IMR-90 (cell line): ENCODE measurements around the gene TAB2. TPM values are rescaled to one million over a fixed set of nuclear protein-coding genes. Genes with fewer than 3 reads are reported as not detected.

ENCODE experiments used
- ATAC-seq: fragments of 200-7000 bp; cut with Tn5 transposase; 2 replicates; pipeline ENCODE4 v1.9.1; 2020; ENCODE audit warnings: low read depth, mild to moderate bottlenecking, moderate library complexity
- BruUV-seq: library from RNA; stranded (reverse); fragments of 400-500 nt; replicated peaks from 2 replicates; lab custom pipeline; 2021; lab: Mats Ljungman, UMichigan
- CTCF ChIA-PET: fragments of 300-600 bp; formaldehyde crosslinking; extraction: SDS; loops from one replicate; lab custom pipeline; 2021; ENCODE audit warnings: antibody characterized with exemption; lab: Yijun Ruan, JAX
- POLR2A ChIA-PET: fragments of 300-600 bp; sonication (Branson Sonifier 250); formaldehyde crosslinking; loops from one replicate; lab custom pipeline; 2022; ENCODE audit warnings: antibody characterized with exemption; ENCODE audit not compliant: unreplicated experiment; lab: Charles Lee
- DNase-seq: peaks from one replicate; pipeline ENCODE4 v3.0.0; 2013
- H2AFZ ChIP-seq: replicated peaks from 2 replicates; pipeline ENCODE3; 2013; ENCODE audit warnings: low read length, mild to moderate bottlenecking; ENCODE audit not compliant: poor library complexity
- H2AK5ac ChIP-seq: 2 replicates; pipeline ENCODE4 v1.6.1; 2013; ENCODE audit warnings: low read depth, low read length, inconsistent platforms
- H2AK9ac ChIP-seq: replicated peaks from 2 replicates; pipeline ENCODE3; 2013; ENCODE audit warnings: mild to moderate bottlenecking, low read depth, low read length, moderate library complexity; ENCODE audit not compliant: poor library complexity
- H2BK120ac ChIP-seq: 2 replicates; pipeline ENCODE4 v1.6.1; 2013; ENCODE audit warnings: low read depth, low read length, inconsistent platforms
- H2BK15ac ChIP-seq: 3 replicates; pipeline ENCODE4 v1.6.1; 2013; ENCODE audit warnings: low read depth, low read length, inconsistent platforms
- H2BK20ac ChIP-seq: 2 replicates; pipeline ENCODE4 v1.6.1; 2013; ENCODE audit warnings: low read depth, mild to moderate bottlenecking, inconsistent platforms, low read length, moderate library complexity
- H2BK5ac ChIP-seq: 2 replicates; pipeline ENCODE4 v1.6.1; 2013; ENCODE audit warnings: mild to moderate bottlenecking, low read depth, low read length, inconsistent platforms; ENCODE audit not compliant: poor library complexity, severe bottlenecking
- H3K14ac ChIP-seq: replicated peaks from 2 replicates; pipeline ENCODE4 v1.6.1; 2013; ENCODE audit warnings: low read depth, low read length, inconsistent platforms
- H3K18ac ChIP-seq: 2 replicates; pipeline ENCODE4 v1.6.1; 2013; ENCODE audit warnings: low read depth, low read length, control low read depth
- H3K23ac ChIP-seq: 2 replicates; pipeline ENCODE4 v1.6.1; 2013; ENCODE audit warnings: low read depth, low read length, inconsistent platforms
- H3K27ac ChIP-seq: 2 replicates; pipeline ENCODE4 v1.5.1; 2013; ENCODE audit warnings: mild to moderate bottlenecking, control low read depth, low read length; ENCODE audit not compliant: insufficient read depth
- H3K27me3 ChIP-seq: 2 replicates; pipeline ENCODE4 v1.6.1; 2013; ENCODE audit warnings: low read length; ENCODE audit not compliant: control insufficient read depth, insufficient read depth
- H3K36me3 ChIP-seq: 2 replicates; pipeline ENCODE4 v1.6.1; 2013; ENCODE audit warnings: low read length, mixed read lengths; ENCODE audit not compliant: control insufficient read depth, insufficient read depth
- H3K4ac ChIP-seq: 2 replicates; pipeline ENCODE4 v1.6.1; 2013; ENCODE audit warnings: low read depth, low read length, inconsistent platforms
- H3K4me1 ChIP-seq: 2 replicates; pipeline ENCODE4 v1.6.1; 2013; ENCODE audit warnings: low read length, mixed read lengths; ENCODE audit not compliant: control insufficient read depth, insufficient read depth
- H3K4me2 ChIP-seq: 2 replicates; pipeline ENCODE4 v1.6.1; 2013; ENCODE audit warnings: low read depth, mild to moderate bottlenecking, control low read depth, low read length, moderate library complexity
- H3K4me3 ChIP-seq: 2 replicates; pipeline ENCODE4 v1.5.1; 2013; ENCODE audit warnings: low read depth, mild to moderate bottlenecking, control low read depth, low read length, moderate library complexity; ENCODE audit not compliant: insufficient read depth
- H3K56ac ChIP-seq: 2 replicates; pipeline ENCODE4 v1.6.1; 2013; ENCODE audit warnings: low read length, inconsistent platforms; ENCODE audit not compliant: insufficient read depth; ENCODE audit errors: extremely low read depth
- H3K79me1 ChIP-seq, 2 experiments: 2 replicates each; pipeline ENCODE4 v1.6.1; 2013; ENCODE audit warnings: low read length in 2 of 2, inconsistent platforms in 1 of 2, low read depth in 1 of 2
- H3K9ac ChIP-seq: 2 replicates; pipeline ENCODE4 v1.6.1; 2013; ENCODE audit warnings: low read depth, low read length, control low read depth
- H3K9me1 ChIP-seq: 2 replicates; pipeline ENCODE4 v1.6.1; 2013; ENCODE audit warnings: low read length, inconsistent platforms; ENCODE audit not compliant: insufficient read depth
- H3K9me3 ChIP-seq: 2 replicates; pipeline ENCODE4 v1.6.1; 2013; ENCODE audit warnings: low read length; ENCODE audit not compliant: control insufficient read depth, insufficient read depth
- H4K20me1 ChIP-seq: 2 replicates; pipeline ENCODE4 v1.6.1; 2013; ENCODE audit warnings: low read length, inconsistent platforms; ENCODE audit not compliant: insufficient read depth
- H4K5ac ChIP-seq: 2 replicates; pipeline ENCODE4 v1.6.1; 2013; ENCODE audit warnings: mild to moderate bottlenecking, low read depth, low read length, control low read depth
- H4K8ac ChIP-seq, 2 experiments: 2 replicates each; pipeline ENCODE4 v1.6.1; 2013; ENCODE audit warnings: low read depth in 2 of 2, low read length in 2 of 2, control low read depth in 1 of 2, inconsistent platforms in 1 of 2
- H4K91ac ChIP-seq: 2 replicates; pipeline ENCODE4 v1.6.1; 2013; ENCODE audit warnings: low read depth, low read length, inconsistent platforms; ENCODE audit not compliant: insufficient read depth
- BHLHE40 ChIP-seq: fragments of 150-350 bp; IDR thresholded peaks from 2 replicates; pipeline ENCODE4 v1.6.1; 2016; ENCODE audit warnings: mild to moderate bottlenecking, low read depth, low read length
- CHD1 ChIP-seq: IDR thresholded peaks from 2 replicates; pipeline ENCODE4 v1.6.1; 2012; ENCODE audit warnings: low read depth, low read length, improper control_type of control experiment
- CTCF ChIP-seq: conservative IDR thresholded peaks from 2 replicates; pipeline ENCODE4 v1.5.1; 2012; ENCODE audit warnings: mild to moderate bottlenecking, low read depth, low read length, improper control_type of control experiment
- ELK1 ChIP-seq: fragments of 150-350 bp; IDR thresholded peaks from 2 replicates; pipeline ENCODE4 v1.6.1; 2016; ENCODE audit warnings: low read depth, mild to moderate bottlenecking, low read length, moderate library complexity, borderline replicate concordance
- MXI1 ChIP-seq: IDR thresholded peaks from 2 replicates; pipeline ENCODE4 v1.6.1; 2012; ENCODE audit warnings: low read depth, mild to moderate bottlenecking, low read length, moderate library complexity, borderline replicate concordance
- NFE2L2 ChIP-seq: fragments of 150-350 bp; IDR thresholded peaks from 2 replicates; pipeline ENCODE4 v1.6.1; 2016; ENCODE audit warnings: low read depth, mild to moderate bottlenecking, low read length
- RAD21 ChIP-seq: IDR thresholded peaks from 2 replicates; pipeline ENCODE4 v1.6.1; 2012; ENCODE audit warnings: low read length, improper control_type of control experiment
- RFX5 ChIP-seq: IDR thresholded peaks from 2 replicates; pipeline ENCODE4 v1.8.0; 2012; ENCODE audit warnings: low read depth, mild to moderate bottlenecking, low read length, moderate library complexity
- SMC3 ChIP-seq: fragments of 150-350 bp; IDR thresholded peaks from 2 replicates; pipeline ENCODE4 v1.6.1; 2016; ENCODE audit warnings: low read depth, mild to moderate bottlenecking, antibody characterized with exemption, low read length, moderate library complexity
- WGBS, 2 experiments: methylation state at CpG; one replicate each; pipeline versions ENCODE4 v1.1.5 to v1.1.7; 2013; ENCODE audit warnings: missing lambda C conversion rate in 2 of 2; ENCODE audit not compliant: insufficient read length in 1 of 2; ENCODE audit errors: extremely low coverage in 2 of 2; 5-methylcytosine and 5-hydroxymethylcytosine counted together
- dilution Hi-C: fragments of 300-500 bp; cut with HindIII; formaldehyde crosslinking; loops from one replicate; pipeline ENCODE4 v1.14.3; 2018; ENCODE audit warnings: low sequenced_read_pairs; ENCODE audit not compliant: unreplicated experiment
- in situ Hi-C: fragments of 300-500 bp; cut with MboI; formaldehyde crosslinking; loops from 3 replicates; pipeline ENCODE4 v1.14.3; 2019; ENCODE audit warnings: low sequenced_read_pairs, inconsistent platforms, mixed read lengths
- intact Hi-C: fragments of 100-400 bp; cut with micrococcal nuclease; formaldehyde crosslinking; loops from 2 replicates; pipeline ENCODE4 v1.10.0; 2022
- polyA plus RNA-seq, 3 experiments: library from polyadenylated mRNA; depleted of rRNA; stranded (reverse); fragments of >200 nt; gene quantifications; 2 replicates each; pipeline ENCODE4 v1.2.3, GENCODE V29; 2012; ENCODE audit warnings: low replicate concordance in 1 of 3
- total RNA-seq: library from RNA; depleted of rRNA; stranded (reverse); fragments of >200 nt; gene quantifications from 2 replicates; pipeline ENCODE4 v1.2.3, GENCODE V29; 2012

The TAB2 gene
- total and polyA plus RNA-seq, 2 of the 4 experiments (the other 2 are of a cell fraction) = 20.8 to 25.3 TPM

DNA sequence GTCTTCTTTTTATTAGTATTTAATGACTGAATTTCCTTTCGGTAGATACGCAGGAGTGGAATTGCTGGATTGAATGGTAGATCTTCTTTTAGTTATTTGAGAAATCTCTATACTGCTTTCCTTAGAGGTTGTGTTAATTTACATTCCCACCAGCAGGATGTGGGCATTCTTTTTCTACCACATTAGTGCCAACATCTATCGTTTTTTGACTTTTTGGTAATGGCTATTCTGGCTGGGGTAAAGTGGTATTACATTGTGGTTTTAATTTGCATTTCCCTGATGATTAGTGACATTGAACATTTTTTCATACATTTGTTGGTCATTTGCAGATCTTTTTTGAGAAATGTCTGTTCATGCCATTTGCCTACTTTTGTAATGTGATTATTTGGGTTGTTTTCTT is 119.7 kb downstream of the TAB2 start:
- TF ChIP-seq SMC3 = no peak
- TF ChIP-seq BHLHE40 = no peak
- TF ChIP-seq RAD21 = no peak
- no peak for TF ChIP-seq ELK1
- no peak for TF ChIP-seq MXI1
- no peak for TF ChIP-seq NFE2L2
- no peak for TF ChIP-seq CHD1
- TF ChIP-seq CTCF = no peak
- TF ChIP-seq RFX5 = no peak
- Histone ChIP-seq H3K4ac (no peak overlapping the region), H3K27ac (no peak overlapping the region), H2BK15ac (no peak overlapping the region), H3K9ac (no peak overlapping the region), H4K5ac (no peak overlapping the region), H3K4me3 (no peak overlapping the region), H2BK120ac (no peak overlapping the region), H3K18ac (no peak overlapping the region), H3K9me1 (no peaks in the 10 kb centered on the region), H4K91ac (no peak overlapping the region), H3K27me3 (peaks cover 2% of the 10 kb centered on the region), H2BK5ac (no peak overlapping the region), H3K79me1 (no peaks in the 10 kb centered on the region), H2AK9ac (no peak overlapping the region), H3K36me3 (no peaks in the 10 kb centered on the region), H3K4me2 (no peak overlapping the region), H3K4me1 (peaks cover 5% of the 10 kb centered on the region; the same call in 1 of the 2 replicates), H3K23ac (no peak overlapping the region), H4K8ac (no peak overlapping the region), H3K9me3 (no peaks in the 10 kb centered on the region), H2AFZ (no peak overlapping the region), H4K20me1 (no peaks in the 10 kb centered on the region), H3K56ac (no peak overlapping the region), H2BK20ac (no peak overlapping the region), H3K14ac (no peak overlapping the region), H2AK5ac (no peak overlapping the region)
- ChIA-PET POLR2A (no interaction called here), CTCF (no interaction called here)
- dilution Hi-C loops = no loop called here
- intact Hi-C loops = loop anchor here (10.0 kb wide), 1 partner anchor 862 kb away; no protein-coding TSS in a partner anchor
- no TSS peak for BruUV-seq
- in situ Hi-C loops = no loop called here
- WGBS, 2 experiments = no CpG with 5 or more reads among the region's 3 CpGs
- no peak for DNase-seq
- ATAC-seq = no peak
